ENCODE data around the gene CCDC110.

GRCh38 chr4:185464183-185464582, 7.3 kb downstream of the CCDC110 start:
- TF ChIP-seq ZFP3 (CRISPR knock-in tag; IDR thresholded peaks at IDR 0.05), result no peak
- no peak for TF ChIP-seq POU6F1 (CRISPR knock-in tag; IDR thresholded peaks at IDR 0.05; ENCODE audit: borderline replicate concordance, low read depth)
